SK-N-SH treated with all-trans-retinoic acid at 6 μM for 48 hours (cell line): ENCODE data around the gene PKP4.
"Not testable (repeated sequence)": the region's sequence is repeated elsewhere in the genome, so short reads cannot be mapped to it uniquely, and the experiment has no call there.

ENCODE experiments used
- ATAC-seq: fragments of 200-7000 bp; cut with Tn5 transposase; 3 replicates; pipeline ENCODE4 v1.9.1; 2020; ENCODE audit warnings: mild to moderate bottlenecking, moderate library complexity
- ARNTL ChIP-seq: fragments of 450-650 bp; formaldehyde crosslinking; IDR thresholded peaks from 2 replicates; pipeline ENCODE4 v1.5.0; 2020; ENCODE audit warnings: low read depth, mild to moderate bottlenecking, moderate library complexity, borderline replicate concordance
- CSDC2 ChIP-seq: fragments of 250-450 bp; sonication (Bioruptor Pico); IDR thresholded peaks from 2 replicates; pipeline ENCODE4 v1.5.0; 2020; ENCODE audit warnings: mild to moderate bottlenecking, moderate library complexity
- ESRRG ChIP-seq: fragments of 250-450 bp; sonication (Bioruptor Pico); IDR thresholded peaks from 2 replicates; pipeline ENCODE4 v1.6.1; 2021; ENCODE audit warnings: mild to moderate bottlenecking
- GLIS3 ChIP-seq: fragments of 250-450 bp; sonication (Bioruptor Pico); IDR thresholded peaks from 2 replicates; pipeline ENCODE4 v1.5.0; 2020; ENCODE audit warnings: mild to moderate bottlenecking, moderate library complexity
- ISL1 ChIP-seq: fragments of 250-450 bp; sonication (Bioruptor Pico); IDR thresholded peaks from 2 replicates; pipeline ENCODE4 v2.1.2; 2022; ENCODE audit warnings: mild to moderate bottlenecking, moderate library complexity
- OSR1 ChIP-seq: fragments of 250-450 bp; sonication (Bioruptor Pico); IDR thresholded peaks from 2 replicates; pipeline ENCODE4 v1.8.0; 2022; ENCODE audit warnings: moderate library complexity, mild to moderate bottlenecking, inconsistent platforms
- PPARA ChIP-seq: fragments of 250-450 bp; sonication (Bioruptor Pico); IDR thresholded peaks from 2 replicates; pipeline ENCODE4 v1.5.0; 2020; ENCODE audit warnings: mild to moderate bottlenecking, borderline replicate concordance
- RARB ChIP-seq: fragments of 250-450 bp; sonication (Bioruptor Pico); IDR thresholded peaks from 2 replicates; pipeline ENCODE4 v1.8.0; 2021; ENCODE audit warnings: mild to moderate bottlenecking, moderate library complexity
- SNAI2 ChIP-seq: fragments of 250-450 bp; sonication (Bioruptor Pico); IDR thresholded peaks from 2 replicates; pipeline ENCODE4 v1.5.0; 2020; ENCODE audit warnings: mild to moderate bottlenecking, moderate library complexity
- TCF4 ChIP-seq: fragments of 250-450 bp; sonication (Bioruptor Pico); IDR thresholded peaks from 2 replicates; pipeline ENCODE4 v1.8.0; 2021; ENCODE audit warnings: mild to moderate bottlenecking, moderate library complexity, borderline replicate concordance
- TOX ChIP-seq: fragments of 250-450 bp; sonication (Bioruptor Pico); IDR thresholded peaks from 2 replicates; pipeline ENCODE4 v1.8.0; 2021; ENCODE audit warnings: mild to moderate bottlenecking, moderate library complexity, borderline replicate concordance
- ZC3H10 ChIP-seq: fragments of 250-450 bp; sonication (Bioruptor Pico); IDR thresholded peaks from 2 replicates; pipeline ENCODE4 v1.5.1; 2021; ENCODE audit warnings: mild to moderate bottlenecking, moderate library complexity
- ZFP30 ChIP-seq: fragments of 450-650 bp; formaldehyde crosslinking; IDR thresholded peaks from 2 replicates; pipeline ENCODE4 v1.5.0; 2022; ENCODE audit warnings: mild to moderate bottlenecking, moderate library complexity
- ZNF70 ChIP-seq: fragments of 450-650 bp; formaldehyde crosslinking; IDR thresholded peaks from 2 replicates; pipeline ENCODE4 v1.5.0; 2020; ENCODE audit warnings: mild to moderate bottlenecking, moderate library complexity
- ZNF8 ChIP-seq: fragments of 450-650 bp; formaldehyde crosslinking; IDR thresholded peaks from 2 replicates; pipeline ENCODE4 v1.5.0; 2020; ENCODE audit warnings: mild to moderate bottlenecking, moderate library complexity
- TF ChIP-seq, protein P1 (sequence below): fragments of 250-450 bp; sonication (Bioruptor Pico); IDR thresholded peaks from 2 replicates; pipeline ENCODE4 v1.8.0; 2021; ENCODE audit warnings: low read depth, mild to moderate bottlenecking, moderate library complexity, borderline replicate concordance
- TF ChIP-seq, protein P2 (sequence below): fragments of 250-450 bp; sonication (Bioruptor Pico); IDR thresholded peaks from 2 replicates; pipeline ENCODE4 v1.8.0; 2020; ENCODE audit warnings: mild to moderate bottlenecking, moderate library complexity, borderline replicate concordance
- TF ChIP-seq, protein P3 (sequence below): fragments of 250-450 bp; sonication (Bioruptor Pico); IDR thresholded peaks from 2 replicates; pipeline ENCODE4 v1.5.1; 2020; ENCODE audit warnings: low read depth, mild to moderate bottlenecking, moderate library complexity
- TF ChIP-seq, protein P4 (sequence below): fragments of 250-450 bp; sonication (Bioruptor Pico); IDR thresholded peaks from 2 replicates; pipeline ENCODE4 v1.5.1; 2021; ENCODE audit warnings: mild to moderate bottlenecking, moderate library complexity
- TF ChIP-seq, protein P5 (sequence below): fragments of 250-450 bp; sonication (Bioruptor Pico); IDR thresholded peaks from 2 replicates; pipeline ENCODE4 v1.5.0; 2020; ENCODE audit warnings: mild to moderate bottlenecking, moderate library complexity

The PKP4 gene

DNA sequence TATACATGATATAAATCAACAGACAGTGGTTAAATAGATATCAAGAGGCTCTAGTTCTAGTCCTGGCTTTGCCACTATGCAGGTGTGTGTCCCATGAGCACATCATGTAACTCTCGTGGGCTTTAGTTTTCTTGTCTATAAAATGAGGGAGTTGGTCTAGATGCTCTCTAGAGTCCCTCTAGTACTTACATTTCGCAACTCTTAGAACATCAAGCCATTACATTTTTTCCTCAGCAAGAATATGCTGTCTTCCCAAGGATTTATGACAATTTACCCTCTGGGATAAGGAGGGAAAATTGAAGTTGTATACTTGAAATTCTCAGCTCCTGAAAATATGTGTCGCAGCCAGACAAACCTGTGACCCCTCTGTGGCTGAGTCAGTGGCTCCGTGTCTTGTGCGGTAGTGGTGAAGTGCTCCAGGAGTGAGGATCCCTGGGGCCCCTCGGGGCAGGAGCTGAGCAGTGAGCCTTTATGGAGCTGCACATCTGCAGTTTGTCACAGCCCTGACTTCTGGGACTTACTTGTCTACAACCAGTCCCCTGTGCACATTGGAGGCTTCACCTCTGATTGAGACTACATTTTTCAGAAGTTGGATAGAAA, 6.8 kb downstream of the PKP4 start:
- no peak for ATAC-seq
- TF ChIP-seq ZNF70 (CRISPR knock-in tag) (no peak), ZFP30 (CRISPR knock-in tag) (no peak)

DNA sequence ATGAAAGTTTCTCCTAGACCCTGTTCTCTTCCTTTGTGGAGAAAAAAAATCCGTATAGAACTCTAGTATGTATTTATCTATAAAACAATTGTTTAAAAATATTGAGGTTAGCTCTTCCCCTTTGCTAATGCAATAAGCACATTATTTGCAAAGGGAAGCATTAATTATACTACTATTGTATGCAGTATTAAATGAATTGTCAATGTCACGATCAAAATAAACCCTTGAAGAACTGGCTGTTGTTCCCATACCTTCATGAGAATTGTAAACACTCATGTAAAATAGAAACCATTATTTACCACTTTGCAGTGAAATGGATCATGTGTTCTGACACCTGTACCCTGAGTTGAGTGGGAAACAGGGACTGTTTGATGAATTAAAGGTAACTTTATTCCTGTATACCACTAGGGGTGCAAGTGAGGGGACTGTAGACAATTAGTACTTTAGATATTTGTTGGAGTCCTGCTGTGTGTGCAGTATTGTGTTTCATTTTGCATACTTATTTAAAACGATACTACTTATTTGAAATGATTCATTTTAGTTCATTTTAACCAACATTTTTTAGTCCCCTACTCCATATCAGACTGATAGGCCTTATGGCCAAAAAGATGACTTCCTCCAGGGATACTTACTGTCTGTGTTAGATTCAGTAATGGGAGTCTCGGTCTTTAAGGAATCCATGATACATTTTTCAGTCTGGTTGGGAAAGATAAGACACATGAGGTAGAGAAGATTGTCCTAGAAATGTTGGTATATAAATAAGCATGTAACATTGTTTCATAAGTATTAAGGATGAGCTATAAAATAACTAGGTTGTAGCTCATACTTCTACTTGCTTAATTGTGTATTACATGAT, 7.9 kb downstream of the PKP4 start:
- ATAC-seq = peak; percentile 88
- TF ChIP-seq ZNF70 (CRISPR knock-in tag) (no peak), OSR1 (no peak), ZC3H10 (no peak), CSDC2 (CRISPR knock-in tag) (no peak), SNAI2 (no peak), TOX (CRISPR knock-in tag) (no peak), ARNTL (no peak), GLIS3 (CRISPR knock-in tag) (no peak)
- TF ChIP-seq, protein P1, sequence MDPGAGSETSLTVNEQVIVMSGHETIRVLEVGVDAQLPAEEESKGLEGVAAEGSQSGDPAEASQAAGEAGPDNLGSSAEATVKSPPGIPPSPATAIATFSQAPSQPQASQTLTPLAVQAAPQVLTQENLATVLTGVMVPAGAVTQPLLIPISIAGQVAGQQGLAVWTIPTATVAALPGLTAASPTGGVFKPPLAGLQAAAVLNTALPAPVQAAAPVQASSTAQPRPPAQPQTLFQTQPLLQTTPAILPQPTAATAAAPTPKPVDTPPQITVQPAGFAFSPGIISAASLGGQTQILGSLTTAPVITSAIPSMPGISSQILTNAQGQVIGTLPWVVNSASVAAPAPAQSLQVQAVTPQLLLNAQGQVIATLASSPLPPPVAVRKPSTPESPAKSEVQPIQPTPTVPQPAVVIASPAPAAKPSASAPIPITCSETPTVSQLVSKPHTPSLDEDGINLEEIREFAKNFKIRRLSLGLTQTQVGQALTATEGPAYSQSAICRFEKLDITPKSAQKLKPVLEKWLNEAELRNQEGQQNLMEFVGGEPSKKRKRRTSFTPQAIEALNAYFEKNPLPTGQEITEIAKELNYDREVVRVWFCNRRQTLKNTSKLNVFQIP (CRISPR knock-in tag) = no peak

DNA sequence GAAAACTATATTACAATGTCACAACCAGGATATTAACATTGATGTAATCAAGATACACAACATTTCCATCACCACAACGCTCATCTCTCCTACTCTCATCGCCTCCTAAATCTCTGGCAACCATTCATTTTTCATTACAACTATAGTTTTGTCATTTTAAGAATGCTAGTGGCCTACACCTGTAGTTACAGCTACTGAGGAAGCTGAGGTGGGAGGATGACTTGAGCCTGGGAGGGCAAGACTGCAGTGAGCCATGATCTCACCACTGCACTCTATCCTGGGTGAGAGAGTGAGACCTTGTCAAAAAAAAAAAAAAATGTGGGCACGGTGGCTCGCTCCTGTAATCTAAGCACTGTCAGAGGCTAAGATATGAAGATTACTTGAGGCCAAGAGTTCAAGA, 10.5 kb downstream of the PKP4 start:
- TF ChIP-seq ISL1 (CRISPR knock-in tag) (no peak), OSR1 (no peak), ZNF70 (CRISPR knock-in tag) (no peak), TOX (CRISPR knock-in tag) (no peak), ZNF8 (CRISPR knock-in tag) (no peak), TCF4 (CRISPR knock-in tag) (no peak), CSDC2 (CRISPR knock-in tag) (no peak), GLIS3 (CRISPR knock-in tag) (no peak), SNAI2 (no peak), PPARA (CRISPR knock-in tag) (no peak), RARB (CRISPR knock-in tag) (no peak), ESRRG (CRISPR knock-in tag) (no peak)
- TF ChIP-seq, protein P2, sequence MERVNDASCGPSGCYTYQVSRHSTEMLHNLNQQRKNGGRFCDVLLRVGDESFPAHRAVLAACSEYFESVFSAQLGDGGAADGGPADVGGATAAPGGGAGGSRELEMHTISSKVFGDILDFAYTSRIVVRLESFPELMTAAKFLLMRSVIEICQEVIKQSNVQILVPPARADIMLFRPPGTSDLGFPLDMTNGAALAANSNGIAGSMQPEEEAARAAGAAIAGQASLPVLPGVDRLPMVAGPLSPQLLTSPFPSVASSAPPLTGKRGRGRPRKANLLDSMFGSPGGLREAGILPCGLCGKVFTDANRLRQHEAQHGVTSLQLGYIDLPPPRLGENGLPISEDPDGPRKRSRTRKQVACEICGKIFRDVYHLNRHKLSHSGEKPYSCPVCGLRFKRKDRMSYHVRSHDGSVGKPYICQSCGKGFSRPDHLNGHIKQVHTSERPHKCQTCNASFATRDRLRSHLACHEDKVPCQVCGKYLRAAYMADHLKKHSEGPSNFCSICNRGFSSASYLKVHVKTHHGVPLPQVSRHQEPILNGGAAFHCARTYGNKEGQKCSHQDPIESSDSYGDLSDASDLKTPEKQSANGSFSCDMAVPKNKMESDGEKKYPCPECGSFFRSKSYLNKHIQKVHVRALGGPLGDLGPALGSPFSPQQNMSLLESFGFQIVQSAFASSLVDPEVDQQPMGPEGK (CRISPR knock-in tag) = no peak
- TF ChIP-seq, protein P1 (CRISPR knock-in tag) = no peak
- TF ChIP-seq, protein P3, sequence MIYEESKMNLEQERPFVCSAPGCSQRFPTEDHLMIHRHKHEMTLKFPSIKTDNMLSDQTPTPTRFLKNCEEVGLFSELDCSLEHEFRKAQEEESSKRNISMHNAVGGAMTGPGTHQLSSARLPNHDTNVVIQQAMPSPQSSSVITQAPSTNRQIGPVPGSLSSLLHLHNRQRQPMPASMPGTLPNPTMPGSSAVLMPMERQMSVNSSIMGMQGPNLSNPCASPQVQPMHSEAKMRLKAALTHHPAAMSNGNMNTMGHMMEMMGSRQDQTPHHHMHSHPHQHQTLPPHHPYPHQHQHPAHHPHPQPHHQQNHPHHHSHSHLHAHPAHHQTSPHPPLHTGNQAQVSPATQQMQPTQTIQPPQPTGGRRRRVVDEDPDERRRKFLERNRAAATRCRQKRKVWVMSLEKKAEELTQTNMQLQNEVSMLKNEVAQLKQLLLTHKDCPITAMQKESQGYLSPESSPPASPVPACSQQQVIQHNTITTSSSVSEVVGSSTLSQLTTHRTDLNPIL (CRISPR knock-in tag) = no peak
- TF ChIP-seq, protein P4, sequence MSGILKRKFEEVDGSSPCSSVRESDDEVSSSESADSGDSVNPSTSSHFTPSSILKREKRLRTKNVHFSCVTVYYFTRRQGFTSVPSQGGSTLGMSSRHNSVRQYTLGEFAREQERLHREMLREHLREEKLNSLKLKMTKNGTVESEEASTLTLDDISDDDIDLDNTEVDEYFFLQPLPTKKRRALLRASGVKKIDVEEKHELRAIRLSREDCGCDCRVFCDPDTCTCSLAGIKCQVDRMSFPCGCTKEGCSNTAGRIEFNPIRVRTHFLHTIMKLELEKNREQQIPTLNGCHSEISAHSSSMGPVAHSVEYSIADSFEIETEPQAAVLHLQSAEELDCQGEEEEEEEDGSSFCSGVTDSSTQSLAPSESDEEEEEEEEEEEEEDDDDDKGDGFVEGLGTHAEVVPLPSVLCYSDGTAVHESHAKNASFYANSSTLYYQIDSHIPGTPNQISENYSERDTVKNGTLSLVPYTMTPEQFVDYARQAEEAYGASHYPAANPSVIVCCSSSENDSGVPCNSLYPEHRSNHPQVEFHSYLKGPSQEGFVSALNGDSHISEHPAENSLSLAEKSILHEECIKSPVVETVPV (CRISPR knock-in tag) = no peak
- TF ChIP-seq, protein P5, sequence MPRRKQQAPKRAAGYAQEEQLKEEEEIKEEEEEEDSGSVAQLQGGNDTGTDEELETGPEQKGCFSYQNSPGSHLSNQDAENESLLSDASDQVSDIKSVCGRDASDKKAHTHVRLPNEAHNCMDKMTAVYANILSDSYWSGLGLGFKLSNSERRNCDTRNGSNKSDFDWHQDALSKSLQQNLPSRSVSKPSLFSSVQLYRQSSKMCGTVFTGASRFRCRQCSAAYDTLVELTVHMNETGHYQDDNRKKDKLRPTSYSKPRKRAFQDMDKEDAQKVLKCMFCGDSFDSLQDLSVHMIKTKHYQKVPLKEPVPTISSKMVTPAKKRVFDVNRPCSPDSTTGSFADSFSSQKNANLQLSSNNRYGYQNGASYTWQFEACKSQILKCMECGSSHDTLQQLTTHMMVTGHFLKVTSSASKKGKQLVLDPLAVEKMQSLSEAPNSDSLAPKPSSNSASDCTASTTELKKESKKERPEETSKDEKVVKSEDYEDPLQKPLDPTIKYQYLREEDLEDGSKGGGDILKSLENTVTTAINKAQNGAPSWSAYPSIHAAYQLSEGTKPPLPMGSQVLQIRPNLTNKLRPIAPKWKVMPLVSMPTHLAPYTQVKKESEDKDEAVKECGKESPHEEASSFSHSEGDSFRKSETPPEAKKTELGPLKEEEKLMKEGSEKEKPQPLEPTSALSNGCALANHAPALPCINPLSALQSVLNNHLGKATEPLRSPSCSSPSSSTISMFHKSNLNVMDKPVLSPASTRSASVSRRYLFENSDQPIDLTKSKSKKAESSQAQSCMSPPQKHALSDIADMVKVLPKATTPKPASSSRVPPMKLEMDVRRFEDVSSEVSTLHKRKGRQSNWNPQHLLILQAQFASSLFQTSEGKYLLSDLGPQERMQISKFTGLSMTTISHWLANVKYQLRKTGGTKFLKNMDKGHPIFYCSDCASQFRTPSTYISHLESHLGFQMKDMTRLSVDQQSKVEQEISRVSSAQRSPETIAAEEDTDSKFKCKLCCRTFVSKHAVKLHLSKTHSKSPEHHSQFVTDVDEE (CRISPR knock-in tag) = no peak
- ATAC-seq = no peak

DNA sequence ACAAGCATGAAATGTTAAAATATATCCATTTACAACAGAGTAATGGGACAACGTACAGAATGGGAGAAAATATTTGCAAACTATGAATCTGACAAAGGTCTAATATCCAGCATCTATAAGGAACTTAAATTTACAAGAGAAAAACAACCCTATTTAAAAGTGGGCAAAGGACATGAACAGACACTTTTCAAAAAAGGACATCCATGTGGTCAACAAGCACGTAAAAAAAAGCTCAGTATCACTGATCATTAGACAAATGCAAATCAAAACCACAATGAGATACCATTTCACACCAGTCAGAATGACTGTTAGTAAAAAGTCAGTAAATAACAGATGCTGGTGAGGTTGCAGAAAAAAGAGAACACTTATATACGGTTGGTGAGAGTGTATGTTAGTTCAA, 16.1 kb downstream of the PKP4 start:
- not testable (repeated sequence) for ATAC-seq
